Hepatocyte (in vitro differentiated cells): ENCODE measurements around the gene TOR4A. TPM values are rescaled to one million over a fixed set of nuclear protein-coding genes. Genes with fewer than 3 reads are reported as not detected.
A peak's percentile ranks its signal among the peaks of the same experiment; 100 is the strongest.

ENCODE experiments used
- DNase-seq: peaks from one replicate; pipeline ENCODE4 v3.0.0-alpha.2; 2016; ENCODE audit warnings: low spot score
- H2AFZ ChIP-seq: fragments of 200-600 bp; sonication (generic); 2 replicates; pipeline ENCODE4 v1.6.0; 2016; ENCODE audit warnings: antibody characterized with exemption, mild to moderate bottlenecking
- H3K27ac ChIP-seq: fragments of 200-600 bp; sonication (generic); 2 replicates; pipeline ENCODE4 v1.5.1; 2016; ENCODE audit warnings: mild to moderate bottlenecking
- H3K27me3 ChIP-seq: fragments of 200-600 bp; sonication (generic); 2 replicates; pipeline ENCODE4 v1.6.1; 2016
- H3K36me3 ChIP-seq: fragments of 200-600 bp; sonication (generic); replicated peaks from 2 replicates; pipeline ENCODE4 v1.5.1; 2016; ENCODE audit warnings: low read depth; ENCODE audit not compliant: insufficient read depth
- H3K4me1 ChIP-seq: fragments of 200-600 bp; sonication (generic); 2 replicates; pipeline ENCODE4 v1.5.1; 2016; ENCODE audit warnings: mild to moderate bottlenecking, moderate library complexity; ENCODE audit not compliant: insufficient read depth
- H3K4me2 ChIP-seq: fragments of 200-600 bp; sonication (generic); 2 replicates; pipeline ENCODE4 v1.6.0; 2016
- H3K4me3 ChIP-seq: fragments of 200-600 bp; sonication (generic); 2 replicates; pipeline ENCODE4 v1.5.1; 2016; ENCODE audit warnings: mild to moderate bottlenecking
- H3K79me2 ChIP-seq: fragments of 200-600 bp; sonication (generic); 2 replicates; pipeline ENCODE4 v1.6.0; 2017; ENCODE audit warnings: mild to moderate bottlenecking
- H3K9me2 ChIP-seq: fragments of 200-600 bp; sonication (generic); replicated peaks from 2 replicates; pipeline ENCODE4 v1.6.0; 2017; ENCODE audit warnings: mild to moderate bottlenecking; ENCODE audit not compliant: insufficient read depth
- H3K9me3 ChIP-seq: fragments of 200-600 bp; sonication (generic); 2 replicates; pipeline ENCODE4 v1.5.1; 2016; ENCODE audit warnings: low read depth, mild to moderate bottlenecking
- H4K20me1 ChIP-seq: fragments of 200-600 bp; sonication (generic); 2 replicates; pipeline ENCODE4 v1.6.0; 2016; ENCODE audit warnings: mild to moderate bottlenecking; ENCODE audit not compliant: insufficient read depth, poor library complexity, severe bottlenecking
- CTCF ChIP-seq: fragments of 200-600 bp; sonication (generic); IDR thresholded peaks from 2 replicates; pipeline ENCODE4 v1.5.1; 2016; ENCODE audit warnings: antibody characterized with exemption, mild to moderate bottlenecking; ENCODE audit not compliant: poor library complexity
- EZH2 ChIP-seq: fragments of 200-600 bp; sonication (generic); IDR thresholded peaks from 2 replicates; pipeline ENCODE4 v1.6.1; 2016; ENCODE audit warnings: antibody characterized with exemption, mild to moderate bottlenecking, borderline replicate concordance
- EZH2phosphoT487 ChIP-seq: fragments of 200-600 bp; sonication (generic); IDR thresholded peaks from one replicate; pipeline ENCODE4 v1.6.1; 2018; ENCODE audit warnings: antibody characterized with exemption, mild to moderate bottlenecking, low read depth, moderate library complexity; ENCODE audit not compliant: unreplicated experiment, severe bottlenecking
- WGBS: methylation state at CpG from one replicate; pipeline ENCODE4 v1.1.6; 2016; ENCODE audit warnings: low lambda C conversion rate; ENCODE audit errors: missing lambda C conversion rate; 5-methylcytosine and 5-hydroxymethylcytosine counted together
- polyA plus RNA-seq: library from polyadenylated mRNA; unstranded; fragments of >200 nt; fragmentation: Nextera tagmentation; extraction: Ambion mirVana; gene quantifications from 2 replicates; pipeline ENCODE4 v1.2.1, GENCODE V29; 2016
- total RNA-seq: library from RNA; depleted of rRNA; stranded (reverse); fragments of >200 nt; gene quantifications from 2 replicates; pipeline ENCODE4 v1.2.3, GENCODE V29; 2014

TOR4A gene
- total and polyA plus RNA-seq, 2 experiments from 2014 or later, result 8.0 to 14.4 TPM

GRCh38 chr9:137235424-137236237 lies 41.9 kb upstream of the TOR4A start:
- Histone ChIP-seq H3K4me1 (peaks cover 33% of the 10 kb centered on the region), H3K4me2 (peak overlapping the region; percentile 82), H3K4me3 (no peak overlapping the region), H3K9me3 (no peaks in the 10 kb centered on the region), H3K27ac (peak overlapping the region; percentile 57), H2AFZ (no peak overlapping the region), H3K79me2 (peaks cover 33% of the 10 kb centered on the region), H3K9me2 (no peaks in the 10 kb centered on the region), H4K20me1 (no peaks in the 10 kb centered on the region), H3K27me3 (no peaks in the 10 kb centered on the region), H3K36me3 (no peaks in the 10 kb centered on the region)
- TF ChIP-seq CTCF, result peak; percentile 5
- TF ChIP-seq EZH2phosphoT487, result no peak
- TF ChIP-seq EZH2, result no peak
- 83% methylated on average over 29 of the region's 35 CpGs for WGBS
- DNase-seq, result no peak

- Histone ChIP-seq H3K9me3 (no peaks in the 10 kb centered on the region), H3K4me1 (peaks cover 26% of the 10 kb centered on the region), H3K4me3 (no peak overlapping the region), H3K27ac (peak overlapping the region; percentile 57), H2AFZ (no peak overlapping the region), H3K79me2 (peaks cover 33% of the 10 kb centered on the region), H4K20me1 (no peaks in the 10 kb centered on the region), H3K36me3 (no peaks in the 10 kb centered on the region), H3K27me3 (no peaks in the 10 kb centered on the region), H3K9me2 (no peaks in the 10 kb centered on the region), H3K4me2 (peak overlapping the region; percentile 82)
- 26% methylated on average over 23 of the region's 31 CpGs for WGBS
- peak; percentile 96 for DNase-seq
- TF ChIP-seq CTCF, result peak; percentile 100
- no peak for TF ChIP-seq EZH2
- no peak for TF ChIP-seq EZH2phosphoT487
Observed at GRCh38 chr9:137236238-137236935, 41.1 kb upstream of the TOR4A start.

- Histone ChIP-seq H3K9me3 (no peaks in the 10 kb centered on the region), H3K27ac (peak overlapping the region; percentile 50), H3K9me2 (no peaks in the 10 kb centered on the region), H3K27me3 (no peaks in the 10 kb centered on the region), H3K4me2 (peak overlapping the region; percentile 82), H3K4me3 (no peak overlapping the region), H3K79me2 (peaks cover 37% of the 10 kb centered on the region), H3K4me1 (peaks cover 26% of the 10 kb centered on the region), H2AFZ (no peak overlapping the region), H4K20me1 (peaks cover 5% of the 10 kb centered on the region), H3K36me3 (no peaks in the 10 kb centered on the region)
- 48% methylated on average over 11 of the region's 11 CpGs for WGBS
- DNase-seq, result no peak
- TF ChIP-seq EZH2 (no peak), CTCF (no peak), EZH2phosphoT487 (no peak)
Observed at GRCh38 chr9:137236936-137237421, 40.5 kb upstream of the TOR4A start.
